T-helper 2 cell (primary cell): ENCODE measurements around the gene PCDH8.
"Not testable (repeated sequence)": the region's sequence is repeated elsewhere in the genome, so short reads cannot be mapped to it uniquely, and the experiment has no call there.

Source experiments
- DNase-seq, 5 experiments: peaks; one replicate each; pipeline versions ENCODE4 v3.0.0 to v3.0.0-alpha.2; 2012 to 2022

The PCDH8 gene

GRCh38 chr13:52850072-52850395 is 1.6 kb upstream of the PCDH8 start:
- no peak for DNase-seq

DNA sequence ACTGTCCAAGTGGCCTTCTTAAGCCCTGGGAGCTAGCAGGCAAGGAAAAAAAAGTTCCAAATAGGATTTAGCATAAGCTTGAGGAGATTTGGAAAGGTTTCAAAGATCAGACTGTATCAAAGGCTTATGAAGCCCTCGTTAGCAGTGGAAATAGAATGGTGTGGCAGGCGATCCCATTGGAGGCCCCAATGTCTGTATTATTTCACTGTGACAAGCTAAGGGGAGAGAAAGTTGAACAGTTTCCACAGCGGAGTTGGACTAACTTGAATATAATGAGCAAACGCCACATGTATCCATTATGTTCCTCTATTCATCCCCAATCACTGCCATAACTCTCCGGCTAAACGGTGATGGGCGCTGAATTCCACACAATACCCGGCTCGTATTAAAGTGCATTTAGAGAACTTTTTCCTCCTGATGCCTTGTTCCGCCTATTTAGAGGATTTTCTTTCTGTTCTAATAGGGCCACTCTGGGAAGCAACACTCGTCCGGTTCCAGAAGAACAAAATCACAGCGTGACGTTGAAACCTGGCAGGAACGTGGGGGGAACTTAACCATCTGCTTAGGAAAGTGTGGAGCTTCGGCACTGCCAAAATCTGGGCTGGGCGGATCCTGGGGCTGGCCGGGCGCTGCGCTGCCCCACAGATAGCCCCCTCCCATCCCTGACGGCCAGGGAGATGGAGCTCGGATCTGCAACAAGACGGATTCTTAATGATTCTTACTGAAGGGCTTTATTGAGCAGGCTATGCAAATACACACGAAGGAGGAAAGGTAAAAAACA is 1.0 kb upstream of the PCDH8 start:
- no peak for DNase-seq

GRCh38 chr13:52847682-52848432 is 583 bp downstream of the PCDH8 start:
- DNase-seq: no peak

DNA sequence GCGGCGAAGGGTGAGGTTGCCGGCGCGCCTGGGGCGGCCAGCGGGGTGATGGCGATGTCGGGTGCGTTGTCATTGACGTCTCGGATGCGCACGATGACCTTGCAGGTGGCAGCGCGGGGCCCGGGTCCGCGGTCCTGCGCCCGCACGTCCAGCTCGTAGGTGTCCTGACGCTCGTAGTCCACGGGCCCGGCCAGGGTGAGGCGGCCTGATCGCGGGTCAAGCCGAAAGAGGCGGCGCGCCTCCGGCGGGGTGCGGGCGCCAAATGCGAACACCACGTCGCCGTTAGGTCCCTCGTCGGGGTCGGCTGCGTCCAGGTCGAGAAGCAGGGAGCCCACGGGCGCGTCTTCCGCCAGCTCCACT is 1.1 kb downstream of the PCDH8 start:
- DNase-seq: no peak

- DNase-seq: peak in 1 of 5 experiments; percentile 69
Measured at GRCh38 chr13:52846567-52847321, 1.7 kb downstream of the PCDH8 start.

GRCh38 chr13:52845766-52846566 is 2.5 kb downstream of the PCDH8 start:
- peak in 1 of 5 experiments; percentile 75 for DNase-seq

DNA sequence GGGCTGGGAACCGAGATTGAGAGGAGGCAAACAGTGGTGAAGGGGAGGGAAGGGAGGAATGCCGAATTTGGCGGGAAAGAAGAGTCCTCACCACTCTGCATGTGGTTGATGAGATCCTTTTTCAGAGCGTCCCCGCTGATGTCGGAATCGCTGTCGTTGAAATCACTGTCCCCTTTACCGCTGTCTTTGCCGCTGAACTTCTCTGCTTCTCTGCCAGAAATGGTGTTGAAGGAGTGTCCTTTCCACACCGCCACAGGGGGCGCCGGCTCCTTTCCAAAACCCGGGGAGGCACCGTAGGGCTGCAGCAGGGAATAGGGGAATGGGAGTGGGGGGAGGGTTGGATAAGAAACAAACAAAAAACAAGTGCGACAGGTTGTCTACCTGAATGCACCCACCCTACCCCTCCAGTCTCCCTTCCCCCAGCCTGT is 3.1 kb downstream of the PCDH8 start:
- peak in 1 of 5 experiments; percentile 44 for DNase-seq

- no peak for DNase-seq
Measured at GRCh38 chr13:52844836-52845235, 3.6 kb downstream of the PCDH8 start.

DNA sequence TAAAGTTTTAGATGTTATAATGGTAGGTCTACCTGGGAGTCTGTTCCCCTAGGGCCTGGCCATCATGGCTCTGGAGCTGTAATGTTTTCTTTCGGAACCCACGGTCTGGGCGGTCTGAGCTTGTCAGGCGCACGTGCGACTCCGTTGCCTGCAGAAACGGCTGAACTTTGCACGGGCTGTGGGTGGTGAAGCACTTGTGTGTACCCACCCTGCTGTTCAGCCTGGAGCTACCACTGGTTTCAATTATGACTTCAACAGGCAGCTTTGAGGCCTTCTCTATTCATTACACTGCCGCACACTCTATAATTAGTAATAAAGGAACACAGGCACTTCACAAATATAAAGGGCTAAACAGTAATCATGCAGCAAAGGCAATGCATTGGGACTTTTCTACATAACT is 6.0 kb downstream of the PCDH8 start:
- DNase-seq: no peak

DNA sequence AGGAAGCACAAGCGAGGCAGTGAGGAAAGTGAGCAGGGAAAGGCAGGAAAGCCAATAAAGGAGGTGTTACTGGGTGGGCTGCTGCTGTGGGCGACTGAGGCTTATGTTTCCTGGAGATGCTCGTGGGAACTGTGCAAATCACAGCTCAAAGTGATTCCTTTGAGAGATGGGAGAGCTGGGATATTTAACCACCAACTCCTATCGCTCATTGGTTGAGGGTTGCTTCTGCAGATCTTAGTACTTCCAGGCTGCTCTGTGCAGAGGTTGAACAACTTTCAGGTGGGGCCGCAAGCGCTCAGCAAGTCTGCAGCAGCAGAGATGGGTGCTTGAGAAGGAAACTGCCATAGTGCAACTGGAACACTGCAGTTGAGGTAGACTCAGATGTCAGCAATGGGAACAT is 8.4 kb downstream of the PCDH8 start:
- DNase-seq: no peak

GRCh38 chr13:52838433-52839107 is 9.9 kb downstream of the PCDH8 start:
- DNase-seq: no peak

- no peak for DNase-seq
Measured at GRCh38 chr13:52837850-52838249, 10.6 kb downstream of the PCDH8 start.

DNA sequence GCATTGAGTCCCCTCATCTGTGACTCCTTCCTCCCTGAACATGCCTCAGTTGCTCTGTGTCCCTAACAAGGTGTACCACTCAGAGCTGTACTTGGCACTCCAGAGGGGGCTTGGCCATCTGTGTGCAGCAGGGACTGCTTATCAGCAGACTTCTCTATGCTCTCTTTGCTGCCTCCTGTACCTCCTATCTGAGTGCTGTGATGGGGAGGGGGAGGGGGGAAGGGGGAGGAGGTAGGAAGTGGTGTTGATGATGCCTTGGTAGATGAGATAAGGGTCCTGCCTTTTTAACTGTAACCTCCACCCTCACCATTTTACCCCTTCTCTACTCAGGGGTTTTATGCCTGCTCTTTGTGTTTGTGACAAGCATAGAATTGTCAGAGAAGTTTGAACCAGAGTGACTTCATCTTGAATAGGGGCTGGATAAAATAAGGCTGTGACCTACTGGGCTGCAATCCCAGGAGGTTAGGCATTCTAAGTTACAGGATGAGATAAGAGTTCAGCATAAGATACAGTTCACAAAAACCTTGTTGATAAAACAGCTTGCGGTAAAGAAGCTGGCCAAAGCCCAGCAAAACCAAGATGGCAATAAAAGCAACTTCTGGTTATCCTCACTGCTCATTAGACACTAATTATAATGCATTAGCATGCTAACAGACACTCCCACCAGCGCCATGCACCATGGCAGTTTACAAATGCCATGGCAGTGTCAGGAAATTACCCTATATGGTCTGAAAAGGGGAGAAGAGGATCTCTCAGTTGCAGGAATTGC is 13.2 kb downstream of the PCDH8 start:
- DNase-seq: no peak

DNA sequence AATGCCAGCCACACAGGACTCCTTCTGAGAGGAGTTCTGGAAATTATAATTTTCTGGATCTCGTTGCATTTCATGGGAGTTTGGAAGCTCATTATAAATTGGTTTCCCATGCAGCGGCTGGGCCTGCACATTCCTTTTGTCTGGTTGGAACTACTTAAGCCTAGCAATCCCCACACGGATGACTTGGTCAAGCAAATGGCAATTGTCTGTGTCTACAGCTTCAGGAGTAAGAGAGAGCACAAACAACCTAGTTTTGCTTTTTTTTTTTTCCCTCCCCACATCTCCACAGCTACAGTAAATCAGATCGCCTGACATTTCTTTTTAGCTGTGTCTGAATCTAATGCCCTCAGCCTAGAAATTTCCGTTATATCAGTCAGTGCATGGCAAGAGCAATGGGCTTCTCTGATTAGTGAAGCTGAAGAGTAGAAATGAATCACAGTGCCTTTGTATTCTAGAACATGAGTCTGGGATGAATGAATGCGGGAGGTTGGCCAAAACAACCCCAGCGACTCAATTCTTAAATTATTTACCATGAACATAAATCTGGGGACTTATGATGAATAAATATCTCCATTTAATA is 15.1 kb downstream of the PCDH8 start:
- DNase-seq: no peak

DNA sequence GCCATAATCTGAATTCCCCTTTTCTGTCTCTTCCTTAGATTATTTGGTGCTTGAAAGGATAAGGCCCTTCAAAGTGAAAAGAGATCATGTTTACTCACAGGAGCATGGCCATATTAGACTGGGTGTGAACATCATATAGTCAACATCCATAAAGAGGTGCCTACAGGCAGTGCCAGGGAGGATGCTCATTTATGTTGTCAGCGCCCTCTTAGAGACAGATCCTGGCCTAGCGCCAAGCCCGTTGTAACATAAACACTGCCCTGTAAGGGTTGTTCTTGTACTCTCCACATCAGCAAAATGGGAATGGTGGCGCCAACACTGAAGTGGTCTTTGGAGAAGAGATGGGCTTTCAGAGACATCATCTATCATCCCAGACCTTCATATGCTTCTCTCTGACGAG is 16.1 kb downstream of the PCDH8 start:
- no peak for DNase-seq

DNA sequence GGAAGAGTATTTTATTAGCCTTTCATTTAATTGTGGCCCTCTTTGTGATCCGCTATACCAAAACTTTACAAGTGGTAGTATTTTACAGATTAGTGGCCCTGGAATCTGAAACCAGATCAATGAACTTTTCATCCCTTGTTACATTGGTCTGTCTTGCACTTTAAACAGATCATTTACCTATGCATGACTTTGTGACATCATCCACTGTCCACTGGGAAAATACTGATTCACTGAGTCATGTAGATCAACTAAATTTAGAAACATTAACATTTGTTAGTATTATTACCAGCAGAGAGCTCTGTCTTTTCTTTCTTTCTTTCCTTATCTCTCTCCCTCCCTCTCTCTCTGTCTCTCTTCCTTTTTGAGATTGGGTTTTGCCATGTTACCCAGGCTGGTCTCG is 17.5 kb downstream of the PCDH8 start:
- no peak for DNase-seq

DNA sequence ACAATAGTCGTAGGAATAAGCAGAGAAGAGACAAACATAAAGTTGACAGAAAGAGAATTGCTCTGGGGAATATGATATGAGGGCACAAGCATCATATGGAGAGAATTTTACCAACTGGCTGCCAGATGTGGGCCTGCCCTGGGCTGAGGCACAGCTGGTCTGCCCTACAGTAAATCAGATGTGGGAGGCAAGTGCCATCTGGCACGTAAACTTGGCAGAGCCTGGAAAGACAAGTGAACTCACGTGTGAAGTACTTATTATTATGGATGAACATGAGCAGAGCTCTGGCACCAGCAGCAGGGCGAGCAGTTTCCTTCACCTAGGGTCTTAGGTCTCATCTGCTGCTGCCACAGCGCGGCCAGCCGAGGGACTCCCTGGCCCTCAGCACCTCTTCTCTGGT is 20.6 kb downstream of the PCDH8 start:
- DNase-seq: no peak

DNA sequence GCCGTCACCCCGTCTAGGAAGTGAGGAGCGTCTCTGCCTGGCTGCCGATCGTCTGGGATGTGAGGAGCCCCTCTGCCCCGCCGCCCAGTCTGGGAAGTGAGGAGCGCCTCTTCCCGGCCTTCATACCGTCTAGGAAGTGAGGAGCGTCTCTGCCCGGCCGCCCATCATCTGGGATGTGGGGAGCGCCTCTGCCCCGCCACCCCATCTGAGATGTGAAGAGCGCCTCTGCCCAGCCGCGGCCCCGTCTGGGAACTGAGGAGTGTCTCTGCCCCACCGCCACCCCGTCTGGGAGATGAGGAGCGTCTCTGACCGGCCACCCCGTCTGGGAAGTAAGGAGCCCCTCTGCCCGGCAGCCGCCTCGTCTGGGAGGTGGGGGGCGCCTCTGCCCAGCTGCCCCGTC is 30.6 kb downstream of the PCDH8 start:
- DNase-seq: not testable (repeated sequence)

- no peak for DNase-seq
Measured at GRCh38 chr13:52815330-52815729, 33.1 kb downstream of the PCDH8 start.

- no peak for DNase-seq
Measured at GRCh38 chr13:52812941-52813340, 35.5 kb downstream of the PCDH8 start.

- DNase-seq: no peak
Measured at GRCh38 chr13:52811841-52812240, 36.6 kb downstream of the PCDH8 start.
